B cell (primary cell): ENCODE measurements around the gene ATAD3C.
"Not testable (repeated sequence)": the region's sequence is repeated elsewhere in the genome, so short reads cannot be mapped to it uniquely, and the experiment has no call there.

Experiments used
- CTCF ChIP-seq: fragments of 200-600 bp; IDR thresholded peaks from one replicate; pipeline ENCODE4 v1.8.0; 2022; ENCODE audit warnings: antibody characterized with exemption, mild to moderate bottlenecking
- EZH2 ChIP-seq: IDR thresholded peaks from 2 replicates; pipeline ENCODE4 v1.6.1; 2012; ENCODE audit warnings: borderline replicate concordance, low read depth, mild to moderate bottlenecking, moderate library complexity, low read length; ENCODE audit not compliant: insufficient read depth, poor library complexity, severe bottlenecking

- not testable (repeated sequence) for TF ChIP-seq EZH2, CTCF
Measured at GRCh38 chr1:1452365-1452739, 2.9 kb downstream of the ATAD3C start.
